Left lung (tissue), 10 donors: Measurements from ENCODE around the gene BAIAP2L2. TPM values are rescaled to one million over a fixed set of nuclear protein-coding genes. Genes with fewer than 3 reads are reported as not detected.

Experiments
- ATAC-seq: fragments of 200-7000 bp; cut with Tn5 transposase; one replicate; pipeline ENCODE4 v1.9.1; 2020; ENCODE audit warnings: moderate library complexity
- DNase-seq, 4 donors: peaks; one replicate each; pipeline ENCODE4 v3.0.0-alpha.2; 2013 to 2020
- H3K27ac ChIP-seq, 2 donors: fragments of 200-600 bp; sonication (generic) in 1 of 2; one replicate each; pipeline versions ENCODE4 v1.5.0 to v1.8.0; 2020 to 2021
- H3K27me3 ChIP-seq, 2 donors: fragments of 200-600 bp; sonication (generic) in 1 of 2; one replicate each; pipeline versions ENCODE4 v1.5.0 to v1.8.0; 2020 to 2021
- H3K36me3 ChIP-seq, 2 donors: fragments of 200-600 bp; sonication (generic) in 1 of 2; one replicate each; pipeline versions ENCODE4 v1.5.0 to v1.8.0; 2020 to 2021
- H3K4me1 ChIP-seq, 2 donors: fragments of 200-600 bp; one replicate each; pipeline ENCODE4 v1.8.0; 2021
- H3K4me3 ChIP-seq, 2 donors: fragments of 200-600 bp; sonication (generic) in 1 of 2; one replicate each; pipeline versions ENCODE4 v1.5.0 to v1.8.0; 2020 to 2021; ENCODE audit warnings: mild to moderate bottlenecking in 1 of 2
- H3K9me3 ChIP-seq, 2 donors: fragments of 200-600 bp; sonication (generic) in 1 of 2; one replicate each; pipeline versions ENCODE4 v1.5.0 to v1.8.0; 2020 to 2021
- intact Hi-C, 2 donors: fragments of 100-400 bp; cut with DNase I; formaldehyde crosslinking; loops; one replicate each; pipeline versions ENCODE4 v1.11.2 to v1.14.2; 2022
- polyA plus RNA-seq, 6 donors: library from polyadenylated mRNA; unstranded; fragments of 120-200 nt; gene quantifications; one replicate each; pipeline ENCODE4 v1.2.1, GENCODE V29; 2013; ENCODE audit not compliant: insufficient read length in 6 of 6
- total RNA-seq, 2 donors: library from RNA; stranded (reverse); fragmentation: NEBNext Ultra II Directional; extraction: Animal tissue kit (Norgen Biotek cat#: 25700); gene quantifications; one replicate each; pipeline ENCODE4 v1.2.1, GENCODE V29; 2021
- TF ChIP-seq, protein P1 (sequence below), 2 donors: fragments of 200-600 bp; sonication (generic) in 1 of 2; IDR thresholded peaks; one replicate each; pipeline versions ENCODE4 v1.5.0 to v1.8.0; 2021; ENCODE audit warnings: antibody characterized with exemption in 2 of 2
- donor health status: DM: no; HTN: yes; CAD: no.
- donor health status: DM: no; HTN: no; CAD: no.

The BAIAP2L2 gene
- total and polyA plus RNA-seq, 8 donors: 0.34 to 1.5 (median 0.99) TPM

DNA sequence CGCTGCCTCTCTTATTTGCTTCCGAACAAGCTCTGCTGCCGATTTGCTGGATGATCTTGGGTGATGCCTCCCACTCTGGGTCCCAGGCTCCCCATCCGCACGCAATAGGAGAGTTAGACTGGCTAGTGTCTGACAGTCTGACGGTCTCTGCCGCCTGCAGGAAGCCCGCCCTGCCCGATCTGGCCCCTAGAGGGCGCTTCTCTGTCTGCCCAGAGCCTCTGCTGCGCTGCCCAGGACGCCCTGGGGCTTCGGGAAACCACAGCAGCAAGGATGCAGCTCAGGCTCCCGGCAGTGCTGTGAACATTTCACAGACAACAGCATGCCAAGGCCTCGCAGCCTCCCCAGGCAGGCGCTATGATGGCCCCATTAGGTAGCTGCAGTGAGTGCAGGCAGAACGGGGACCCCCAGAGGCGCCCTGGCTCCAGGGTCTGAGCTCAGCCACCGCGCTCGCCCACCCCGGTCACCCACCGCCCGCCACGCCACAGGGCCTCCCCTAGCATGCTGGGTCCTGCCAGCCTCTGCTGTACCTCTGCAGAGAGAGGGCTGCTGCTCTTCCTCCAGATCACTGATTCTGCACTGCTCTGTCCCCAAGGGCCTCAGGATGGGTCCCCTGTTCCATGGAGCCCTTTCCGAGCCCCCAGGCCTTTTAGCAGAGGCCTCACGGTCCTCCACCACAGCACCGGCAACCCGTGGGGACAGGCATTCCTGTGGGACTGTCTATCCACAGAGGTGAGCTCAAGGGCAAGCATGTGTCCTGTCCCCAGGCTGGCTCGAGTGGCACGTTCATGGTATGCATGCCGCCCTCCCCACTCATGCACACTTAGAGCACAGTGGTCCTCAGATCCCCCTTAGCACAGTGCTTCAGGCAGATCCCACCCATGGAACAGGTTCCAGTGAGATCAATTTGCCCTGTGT lies 4.3 kb upstream of the BAIAP2L2 start:
- DNase-seq: peak; percentile 68 to 95 (median 84)
- intact Hi-C loops: loop anchor here in 1 of 2 donors (10.0 kb wide), 1 partner anchor 240 kb away; no protein-coding TSS in a partner anchor
- no peaks in the 10 kb centered on the region for H3K36me3 ChIP-seq

DNA sequence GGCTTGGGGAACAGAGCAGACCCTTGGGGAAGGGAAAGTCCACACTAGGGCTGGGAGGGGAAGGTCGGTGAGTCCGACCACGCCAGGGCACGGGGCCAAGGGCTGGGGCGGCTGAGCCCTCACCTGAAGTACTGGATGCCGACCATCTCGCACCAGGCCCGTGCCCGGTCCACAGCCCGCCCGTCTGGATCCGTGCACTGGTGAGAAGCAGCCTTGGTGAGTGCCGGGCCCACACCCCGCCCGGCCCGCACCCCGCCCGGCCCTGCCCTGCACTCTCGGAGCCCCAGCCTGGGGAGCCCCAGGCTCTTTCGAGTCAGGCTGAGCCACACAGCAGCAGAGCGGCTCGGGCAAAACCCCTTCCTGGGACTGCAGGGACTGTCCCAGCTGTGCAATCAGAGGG lies 1.9 kb upstream of the BAIAP2L2 start:
- intact Hi-C loops: loop anchor here in 1 of 2 donors (10.0 kb wide), 1 partner anchor 242 kb away; no protein-coding TSS in a partner anchor
- Histone ChIP-seq H3K4me1 (peaks cover 0 to 6% of the 10 kb centered on the region in 2 donors), H3K36me3 (no peaks in the 10 kb centered on the region), H3K27ac (no peak overlapping the region), H3K4me3 (no peak overlapping the region), H3K9me3 (no peaks in the 10 kb centered on the region), H3K27me3 (no peaks in the 10 kb centered on the region)
- TF ChIP-seq, protein P1, sequence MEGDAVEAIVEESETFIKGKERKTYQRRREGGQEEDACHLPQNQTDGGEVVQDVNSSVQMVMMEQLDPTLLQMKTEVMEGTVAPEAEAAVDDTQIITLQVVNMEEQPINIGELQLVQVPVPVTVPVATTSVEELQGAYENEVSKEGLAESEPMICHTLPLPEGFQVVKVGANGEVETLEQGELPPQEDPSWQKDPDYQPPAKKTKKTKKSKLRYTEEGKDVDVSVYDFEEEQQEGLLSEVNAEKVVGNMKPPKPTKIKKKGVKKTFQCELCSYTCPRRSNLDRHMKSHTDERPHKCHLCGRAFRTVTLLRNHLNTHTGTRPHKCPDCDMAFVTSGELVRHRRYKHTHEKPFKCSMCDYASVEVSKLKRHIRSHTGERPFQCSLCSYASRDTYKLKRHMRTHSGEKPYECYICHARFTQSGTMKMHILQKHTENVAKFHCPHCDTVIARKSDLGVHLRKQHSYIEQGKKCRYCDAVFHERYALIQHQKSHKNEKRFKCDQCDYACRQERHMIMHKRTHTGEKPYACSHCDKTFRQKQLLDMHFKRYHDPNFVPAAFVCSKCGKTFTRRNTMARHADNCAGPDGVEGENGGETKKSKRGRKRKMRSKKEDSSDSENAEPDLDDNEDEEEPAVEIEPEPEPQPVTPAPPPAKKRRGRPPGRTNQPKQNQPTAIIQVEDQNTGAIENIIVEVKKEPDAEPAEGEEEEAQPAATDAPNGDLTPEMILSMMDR (IDR thresholded peaks at IDR 0.05): no peak
- DNase-seq: peak in 1 of 4 donors; percentile 74
- no peak for ATAC-seq

More for the DNA sequence above, 4.3 kb upstream of the BAIAP2L2 start:
- H3K4me1 ChIP-seq: peaks cover 0 to 6% of the 10 kb centered on the region in 2 donors
- TF ChIP-seq, protein P1 (IDR thresholded peaks at IDR 0.05): peak; percentile 92 to 99
- no peaks in the 10 kb centered on the region for H3K9me3 ChIP-seq
- H3K27me3 ChIP-seq: no peaks in the 10 kb centered on the region
- no peak overlapping the region for H3K4me3 ChIP-seq
- H3K27ac ChIP-seq: no peak overlapping the region
- peak; percentile 92 for ATAC-seq

DNA sequence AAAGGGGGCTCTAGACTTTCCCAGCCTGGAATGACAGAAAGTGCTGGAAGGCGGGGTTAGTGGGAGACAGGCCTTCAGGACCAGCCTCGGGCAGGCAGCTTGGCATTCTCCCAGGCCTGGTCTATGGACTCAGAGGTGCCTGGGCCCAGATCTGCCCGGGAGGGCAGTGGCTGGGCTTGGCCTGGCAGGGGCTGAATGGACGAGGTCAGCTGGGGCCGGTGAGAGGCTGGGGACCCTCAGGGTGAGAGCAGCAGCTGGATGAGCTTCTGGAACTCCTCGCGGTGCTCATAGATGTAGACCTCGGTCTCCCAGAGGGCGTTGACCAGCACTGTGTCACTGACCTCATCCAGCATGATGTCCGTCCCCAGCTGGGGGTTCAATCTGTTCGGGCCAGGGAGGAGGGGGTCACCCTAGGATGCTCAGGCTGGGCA lies 1.5 kb upstream of the BAIAP2L2 start:
- ATAC-seq (no peak), DNase-seq (peak in 1 of 4 donors; percentile 29)
- peaks cover 0 to 6% of the 10 kb centered on the region in 2 donors for H3K4me1 ChIP-seq
- H3K27ac ChIP-seq: no peak overlapping the region
- TF ChIP-seq, protein P1 (IDR thresholded peaks at IDR 0.05): no peak
- H3K36me3 ChIP-seq: no peaks in the 10 kb centered on the region
- intact Hi-C loops: loop anchor here in 1 of 2 donors (10.0 kb wide), 1 partner anchor 243 kb away; no protein-coding TSS in a partner anchor
- H3K27me3 ChIP-seq: no peaks in the 10 kb centered on the region
- no peaks in the 10 kb centered on the region for H3K9me3 ChIP-seq
- no peak overlapping the region for H3K4me3 ChIP-seq

DNA sequence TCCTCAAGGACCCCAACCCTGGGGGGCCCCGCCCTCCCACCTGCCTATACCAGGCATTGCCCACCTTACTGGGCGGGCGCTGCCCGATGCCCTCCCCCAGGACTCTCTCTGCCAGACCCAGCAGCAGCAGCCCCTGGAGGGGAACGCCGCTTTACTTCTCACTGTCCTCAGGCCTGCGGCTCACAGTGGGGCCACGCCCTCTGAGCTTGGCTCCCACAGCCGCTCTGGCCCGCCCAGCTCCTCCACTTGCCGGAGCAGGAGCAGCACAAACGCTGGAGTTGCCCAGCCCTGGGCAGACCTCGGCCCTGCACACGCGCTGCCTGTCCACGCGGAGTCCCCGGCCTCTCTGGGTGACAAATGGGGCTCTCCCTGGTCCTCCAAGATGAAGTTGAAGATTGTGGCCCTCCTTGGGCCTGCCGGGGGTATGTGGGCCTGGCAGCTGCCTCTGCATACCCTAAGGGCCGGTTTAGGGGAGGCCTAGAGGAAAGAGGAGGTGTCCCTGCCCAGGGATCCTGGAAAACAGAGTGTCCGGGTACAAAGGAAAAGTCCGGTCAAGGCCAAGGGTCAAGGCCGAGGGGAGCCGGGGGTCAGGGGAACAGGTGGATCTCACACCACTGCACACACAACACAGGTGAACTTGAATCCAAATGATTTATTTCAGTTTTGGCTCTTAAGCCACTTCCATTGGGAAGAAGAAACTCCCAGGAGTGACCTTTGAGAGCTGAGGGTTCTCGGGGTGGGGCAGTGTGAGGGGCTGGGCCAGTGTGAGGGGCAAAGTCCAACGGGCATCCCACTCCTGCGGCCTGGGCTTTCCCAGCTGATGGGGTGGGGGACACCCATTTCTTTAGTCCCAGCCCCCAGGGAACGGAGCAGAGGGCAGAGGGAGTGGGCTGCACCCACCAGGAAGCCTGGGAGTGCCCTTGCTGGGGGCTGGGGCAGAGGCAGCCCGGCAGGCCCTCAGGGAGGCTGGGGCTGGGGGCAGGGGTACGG lies 674 bp upstream of the BAIAP2L2 start:
- TF ChIP-seq, protein P1 (IDR thresholded peaks at IDR 0.05): no peak
- H3K27ac ChIP-seq: no peak overlapping the region
- intact Hi-C loops: loop anchor here in 1 of 2 donors (10.0 kb wide), 1 partner anchor 244 kb away; no protein-coding TSS in a partner anchor
- no peaks in the 10 kb centered on the region for H3K9me3 ChIP-seq
- no peaks in the 10 kb centered on the region for H3K27me3 ChIP-seq
- H3K4me1 ChIP-seq: peaks cover 0 to 6% of the 10 kb centered on the region in 2 donors
- no peaks in the 10 kb centered on the region for H3K36me3 ChIP-seq
- ATAC-seq (peak; percentile 68), DNase-seq (peak in 3 of 4 donors; percentile 26 to 69 (median 36))
- no peak overlapping the region for H3K4me3 ChIP-seq
